NOMO-1 treated with dmso at 0.1 percent for 144 hours (cell line): Measurements from ENCODE around the gene CA5A.

Experiments used
- DNase-seq: peaks from one replicate; lab custom pipeline; 2025; ENCODE audit not compliant: unreplicated experiment; lab: John Stamatoyannopoulos, UW

The CA5A gene

GRCh38 chr16:87964049-87964659, 27.8 kb upstream of the CA5A start:
- no peak for DNase-seq

DNA sequence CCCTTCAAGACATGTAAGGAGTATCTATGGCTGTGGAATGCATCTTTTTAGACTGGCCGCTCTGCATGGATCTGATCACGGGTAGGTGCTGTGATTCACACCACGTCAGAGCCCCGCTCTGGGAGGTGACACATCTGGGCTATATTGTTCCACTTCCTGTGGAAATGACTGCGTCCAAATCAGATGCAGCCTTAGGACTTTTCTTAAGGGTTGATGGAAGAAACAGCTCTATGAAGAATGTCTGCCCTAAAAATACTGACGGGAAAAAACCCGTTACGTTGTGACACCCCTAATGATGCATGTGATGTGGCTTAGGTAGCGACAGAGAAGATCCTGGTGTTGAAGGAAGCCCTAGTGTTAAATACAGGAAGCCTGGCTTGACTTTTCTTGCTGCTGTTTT, 27.1 kb upstream of the CA5A start:
- no peak for DNase-seq

GRCh38 chr16:87961623-87962022, 25.3 kb upstream of the CA5A start:
- no peak for DNase-seq

- DNase-seq: no peak
Measured at GRCh38 chr16:87960852-87961251, 24.5 kb upstream of the CA5A start.

GRCh38 chr16:87960296-87960695, 24.0 kb upstream of the CA5A start:
- no peak for DNase-seq

- DNase-seq: no peak
Measured at GRCh38 chr16:87959391-87959990, 23.2 kb upstream of the CA5A start.

DNA sequence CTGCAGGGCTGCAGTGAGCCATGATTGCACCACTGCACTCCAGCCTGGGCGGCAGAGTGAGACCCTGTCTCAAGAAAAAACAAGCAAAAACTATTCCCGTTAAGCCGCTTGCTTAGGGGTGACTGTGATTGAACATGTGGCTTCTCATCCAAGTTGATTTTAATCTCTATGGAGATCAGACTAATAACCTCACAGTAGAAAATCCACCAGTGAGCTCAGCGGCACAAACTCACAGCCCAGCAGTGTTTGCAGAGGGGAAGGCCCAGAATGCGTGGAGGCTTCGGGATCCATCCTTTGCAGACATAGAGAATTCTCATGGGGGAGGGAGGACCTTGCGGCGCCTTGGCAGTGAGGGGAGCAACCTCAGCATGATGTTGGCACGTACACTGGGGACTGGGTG, 22.3 kb upstream of the CA5A start:
- no peak for DNase-seq

DNA sequence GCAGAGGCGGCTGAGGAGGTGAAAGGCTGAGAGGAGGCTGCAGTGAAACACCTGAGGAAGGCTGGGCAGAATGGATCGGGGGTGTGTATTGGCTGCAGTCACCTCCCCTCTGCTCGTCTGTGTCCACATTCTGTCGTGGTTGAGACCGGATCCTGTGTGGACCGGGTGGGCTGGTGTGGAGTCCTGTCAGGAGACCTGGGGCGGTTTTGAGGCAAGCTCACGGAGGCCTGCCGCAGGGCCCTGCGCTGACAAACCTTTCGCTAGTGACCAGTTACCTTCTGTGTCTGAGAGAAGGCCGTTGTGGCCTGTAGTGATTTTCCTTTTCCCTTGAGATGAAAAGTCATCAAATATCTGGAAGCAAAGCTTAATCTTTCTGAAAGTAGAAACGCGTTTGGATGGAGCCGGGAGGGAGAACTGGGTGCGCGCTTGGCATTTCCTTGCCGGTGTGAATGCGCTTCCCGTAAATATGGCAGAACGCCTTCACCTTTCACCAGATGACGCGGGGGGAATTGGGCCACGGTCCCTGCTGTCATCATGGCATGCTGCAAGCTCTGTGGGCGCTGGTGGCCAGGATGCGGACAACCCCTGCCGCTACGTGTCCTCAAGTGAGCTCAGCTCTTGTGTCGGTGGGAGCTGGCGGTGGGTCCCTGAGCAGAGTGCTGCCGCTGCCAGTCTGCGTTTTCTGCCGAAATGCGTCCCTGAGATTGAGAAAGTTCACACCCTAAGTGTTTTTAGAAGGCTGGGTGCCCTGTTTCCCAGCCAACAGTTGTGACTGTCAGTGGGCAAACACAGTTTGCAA, 21.2 kb upstream of the CA5A start:
- no peak for DNase-seq

DNA sequence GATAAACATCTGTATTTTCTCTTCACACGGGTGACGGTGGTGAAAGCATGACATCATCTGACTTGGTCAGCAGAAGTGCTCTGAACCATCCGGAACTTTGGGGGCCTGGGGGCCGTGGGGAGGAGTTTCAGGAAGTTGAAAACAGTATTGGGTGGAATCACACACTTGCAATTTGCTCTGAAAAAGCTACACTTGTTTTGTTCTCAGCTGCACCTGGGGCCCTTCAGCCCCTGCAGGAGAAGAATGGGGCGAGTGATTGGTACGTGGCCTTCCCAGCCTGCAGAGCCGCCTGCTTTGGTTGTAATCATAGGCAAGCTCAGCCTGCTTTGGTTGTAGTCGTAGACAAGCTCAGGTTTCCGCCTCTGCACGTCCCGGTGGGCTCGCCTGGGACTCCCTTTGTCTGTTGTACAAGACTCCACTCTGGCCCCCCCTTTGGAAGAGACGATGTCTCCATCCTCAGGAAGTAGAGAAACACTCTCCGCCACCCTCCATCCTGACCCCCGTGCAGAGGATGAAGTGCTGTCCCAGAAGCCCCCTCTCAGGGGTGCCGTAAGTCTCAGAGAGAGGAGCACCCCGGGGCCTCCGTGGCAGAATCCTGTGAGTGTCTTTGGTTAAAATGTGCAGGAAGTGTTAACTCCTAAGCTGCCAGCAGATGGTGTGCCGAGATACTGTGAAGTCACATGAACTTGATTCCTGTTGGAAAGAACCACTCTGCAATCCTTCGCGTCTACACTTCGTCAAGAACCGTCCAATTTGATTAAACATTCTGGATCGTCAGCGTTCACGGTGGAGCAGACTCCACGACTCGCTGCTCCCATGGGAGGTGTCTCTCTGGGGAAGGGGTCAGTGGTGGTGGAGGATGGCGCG, 20.3 kb upstream of the CA5A start:
- peak; percentile 60 for DNase-seq

GRCh38 chr16:87956098-87956364, 19.7 kb upstream of the CA5A start:
- no peak for DNase-seq

DNA sequence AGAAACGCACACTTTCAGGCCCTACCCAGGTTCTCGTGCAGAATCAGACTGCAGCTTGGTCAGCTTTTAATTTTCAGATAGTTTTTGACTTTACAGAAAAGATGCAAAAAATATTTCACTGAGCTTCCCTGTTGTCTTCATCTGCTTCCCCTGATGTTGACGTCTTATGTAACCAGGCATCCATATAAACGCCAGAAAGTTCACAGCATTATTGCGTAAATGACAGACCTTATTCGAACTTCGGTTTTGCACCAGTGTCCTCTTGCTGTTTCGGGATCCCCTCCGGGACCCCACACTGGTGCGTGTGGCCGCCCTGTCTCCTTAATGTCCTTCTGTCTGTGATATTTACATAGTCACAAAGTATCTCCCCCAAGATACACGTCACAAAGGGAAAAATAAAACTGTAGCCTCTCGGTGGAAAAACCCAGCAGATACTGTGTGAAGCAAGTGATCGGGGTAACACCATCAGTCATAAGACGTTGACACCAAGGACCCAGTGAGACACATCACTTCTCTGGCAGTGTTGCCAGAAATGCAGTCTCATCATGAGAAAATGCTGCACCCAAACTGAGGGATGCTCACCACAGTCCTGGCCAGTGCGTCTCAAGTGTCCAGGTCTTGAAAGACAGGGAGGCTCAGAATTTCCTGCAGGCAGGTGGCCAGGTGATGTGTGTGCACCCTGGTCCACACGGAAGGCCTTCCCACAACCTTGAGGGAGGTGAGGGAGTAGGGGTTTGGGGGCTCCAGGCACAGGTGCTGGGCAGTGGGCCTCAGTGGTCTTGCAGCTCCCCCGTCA, 19.2 kb upstream of the CA5A start:
- DNase-seq: no peak

DNA sequence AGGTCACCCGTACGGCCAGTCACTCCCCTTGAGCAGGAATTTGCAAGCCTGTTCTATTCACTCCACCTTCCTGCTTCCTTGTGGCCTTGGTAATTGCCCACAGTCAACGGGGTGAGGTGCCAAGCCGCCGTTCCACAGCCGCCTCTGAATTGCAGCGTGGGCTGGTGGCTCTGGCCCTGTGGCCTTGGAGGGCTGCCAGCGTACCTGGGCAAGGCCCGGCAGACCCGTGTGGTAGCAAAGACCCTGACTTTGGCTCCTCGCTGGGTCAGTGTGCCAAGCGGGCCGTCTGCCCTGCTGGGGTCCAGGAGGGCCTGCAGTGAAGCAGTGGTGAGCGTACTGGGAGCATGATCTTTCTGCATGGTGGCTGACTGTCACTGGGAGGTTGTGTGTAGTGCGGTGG, 18.5 kb upstream of the CA5A start:
- no peak for DNase-seq

DNA sequence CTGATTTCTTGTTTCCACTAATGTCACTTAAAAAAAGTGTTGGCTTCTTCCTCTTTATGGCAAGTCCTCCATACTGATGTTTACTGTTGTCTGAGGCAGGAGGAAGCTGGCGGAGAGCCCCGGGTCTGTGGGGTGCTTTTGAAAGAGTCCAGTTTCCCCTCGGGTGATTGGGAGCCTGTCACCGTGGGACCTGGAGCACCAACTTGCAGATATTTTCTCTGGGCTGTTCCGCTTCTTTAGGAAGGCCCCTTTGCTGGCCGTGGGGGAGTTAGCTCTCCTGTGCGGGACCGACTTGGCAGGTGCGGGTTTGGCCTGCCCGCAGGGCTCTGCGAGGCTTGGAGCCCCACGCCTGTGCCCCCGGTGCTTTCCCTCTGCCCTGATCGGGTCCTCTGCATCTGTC, 18.0 kb upstream of the CA5A start:
- no peak for DNase-seq

DNA sequence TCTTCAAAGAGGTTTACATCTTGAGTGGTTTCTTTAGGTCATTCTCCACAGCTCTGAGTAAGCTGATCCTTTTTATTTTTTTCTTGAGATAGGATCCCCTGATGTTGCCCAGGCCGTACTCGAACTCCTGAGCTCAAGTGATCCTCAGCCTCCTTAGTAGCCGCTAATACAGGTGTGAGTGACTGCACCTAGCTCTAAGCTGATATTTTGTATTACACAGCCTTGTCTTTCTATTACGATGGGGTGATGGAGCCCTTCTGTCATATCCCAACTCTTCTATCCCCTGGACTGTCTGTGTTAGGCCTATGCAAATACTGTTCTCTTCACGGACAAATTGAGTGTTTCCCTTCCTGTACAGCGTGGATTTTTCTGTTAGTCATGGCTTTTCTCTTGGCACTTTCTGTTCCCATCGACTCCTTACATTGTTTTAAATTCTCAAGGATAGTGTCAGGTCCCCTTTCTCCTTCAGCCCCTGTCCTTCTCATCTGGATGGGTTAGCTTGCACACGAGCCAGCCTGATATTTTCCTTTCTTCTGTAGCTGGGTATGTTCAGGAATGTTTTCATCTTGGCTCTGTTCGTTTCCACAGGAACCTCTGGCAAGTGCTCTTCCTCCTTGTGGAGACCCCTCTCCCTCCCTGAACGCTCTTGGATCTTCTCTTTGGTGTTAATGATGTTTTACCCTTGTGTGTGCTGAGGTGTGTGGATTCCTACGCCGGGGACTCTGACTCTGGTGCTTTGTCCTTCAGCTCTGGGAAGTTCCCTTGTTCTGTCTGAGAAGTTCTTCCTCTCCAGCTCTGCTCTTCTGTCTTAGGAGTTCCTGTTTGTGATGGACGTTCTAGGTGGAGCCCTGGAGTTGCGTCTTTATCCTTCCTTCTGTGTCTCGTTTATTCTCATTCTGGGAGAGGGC, 17.2 kb upstream of the CA5A start:
- peak; percentile 25 for DNase-seq

DNA sequence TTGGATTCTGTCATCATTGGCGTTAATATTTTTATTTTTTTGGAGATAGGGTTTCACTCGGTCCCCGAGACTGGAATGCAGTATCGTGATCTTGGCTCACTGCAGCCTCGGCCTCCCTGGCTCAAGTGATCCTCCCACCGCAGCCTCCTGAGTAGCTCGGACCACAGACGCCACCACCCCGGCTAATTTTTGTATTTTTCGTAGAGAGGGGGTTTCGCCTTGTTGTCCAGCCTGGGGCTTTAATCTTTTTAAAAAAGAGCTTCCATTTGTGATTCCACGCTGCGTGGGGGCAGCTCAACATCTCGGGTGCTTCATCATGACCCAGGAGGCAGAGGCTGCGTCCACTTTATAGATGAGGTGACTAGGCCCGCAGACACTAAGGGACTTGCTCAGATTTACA, 16.4 kb upstream of the CA5A start:
- no peak for DNase-seq

GRCh38 chr16:87951552-87952538, 15.5 kb upstream of the CA5A start:
- no peak for DNase-seq

- DNase-seq: peak; percentile 93
Measured at GRCh38 chr16:87950765-87951551, 14.6 kb upstream of the CA5A start, which contains the start of gene BANP. TSS of gene BANP (plus strand) at chr16:87951434. CDS start at chr16:87975116, 23,682 bp downstream.
